ENCODE data around the gene PPP1R8. TPM values are rescaled to one million over a fixed set of nuclear protein-coding genes. Genes with fewer than 3 reads are reported as not detected.
"Not testable (repeated sequence)": the region's sequence is repeated elsewhere in the genome, so short reads cannot be mapped to it uniquely, and the experiment has no call there.

The PPP1R8 gene
- total RNA-seq, 4 donors from 2014 or later: 15.1 to 32.9 (median 28.0) TPM

GRCh38 chr1:27856561-27857343 lies 26.2 kb downstream of the PPP1R8 start:
- no peaks in the 10 kb centered on the region for H3K9me3 ChIP-seq
- peaks cover 0 to 2% (median under 1%) of the 10 kb centered on the region in 4 donors for H3K36me3 ChIP-seq
- peaks cover 0 to 7% (median 2%) of the 10 kb centered on the region in 4 donors for H3K4me1 ChIP-seq
- intact Hi-C loops (cut with DNase I; ENCODE audit: low total_unique reads): loop anchor here (10.0 kb wide), 1 partner anchor 1848 kb away; no protein-coding TSS in a partner anchor
- TF ChIP-seq POLR2A (IDR thresholded peaks at IDR 0.05) (no peak), CTCF (IDR thresholded peaks at IDR 0.05) (no peak), POLR2AphosphoS5 (IDR thresholded peaks at IDR 0.05) (no peak), EP300 (IDR thresholded peaks at IDR 0.05; ENCODE audit: low read depth) (no peak)
- in situ Hi-C loops (cut with MboI; ENCODE audit: low pct_ligation_motif_present in 1 of 4, low pct_unique_long_range_greater_than_20kb in 1 of 4, low sequenced_read_pairs in 3 of 4): loop anchor here in 3 of 4 donors (5.0 to 25.0 kb wide), 3 partner anchors 121 to 356 kb away; no protein-coding TSS in a partner anchor
- no peaks in the 10 kb centered on the region for H3K27me3 ChIP-seq
- DNase-seq: no peak
- no peak overlapping the region for H3K4me3 ChIP-seq
- WGBS, 2 donors (ENCODE audit: low coverage in 1 of 2): 79 to 82% methylated on average over 3 to 12 of the region's 12 CpGs
- H3K27ac ChIP-seq: no peak overlapping the region

- intact Hi-C loops (cut with DNase I; ENCODE audit: low total_unique reads): loop anchor here (10.0 kb wide), 1 partner anchor 1847 kb away; no protein-coding TSS in a partner anchor
- H3K9me3 ChIP-seq, DNase-seq, H3K36me3 ChIP-seq, H3K4me3 ChIP-seq, H3K27me3 ChIP-seq, H3K4me1 ChIP-seq, H3K27ac ChIP-seq: not testable (repeated sequence)
- 69 to 77% methylated on average over 8 to 11 of the region's 11 CpGs for WGBS, 2 donors (ENCODE audit: low coverage in 1 of 2)
- in situ Hi-C loops (cut with MboI; ENCODE audit: low pct_ligation_motif_present in 1 of 4, low pct_unique_long_range_greater_than_20kb in 1 of 4, low sequenced_read_pairs in 3 of 4): loop anchor here in 3 of 4 donors (5.0 to 25.0 kb wide), 3 partner anchors 120 to 355 kb away; no protein-coding TSS in a partner anchor
Observed at GRCh38 chr1:27857552-27857951, 27.0 kb downstream of the PPP1R8 start.

- H3K36me3 ChIP-seq: no peaks in the 10 kb centered on the region
- H3K27me3 ChIP-seq: no peaks in the 10 kb centered on the region
- TF ChIP-seq POLR2AphosphoS5 (IDR thresholded peaks at IDR 0.05) (no peak), POLR2A (IDR thresholded peaks at IDR 0.05) (no peak), CTCF (IDR thresholded peaks at IDR 0.05) (peak; percentile 94 to 97 (median 96))
- in situ Hi-C loops (cut with MboI; ENCODE audit: low pct_ligation_motif_present in 1 of 4, low pct_unique_long_range_greater_than_20kb in 1 of 4, low sequenced_read_pairs in 3 of 4): loop anchor here in 3 of 4 donors (5.0 to 25.0 kb wide), 3 partner anchors 119 to 354 kb away; no protein-coding TSS in a partner anchor
- peak overlapping the region in 2 of 4 donors; percentile 17 to 37 for H3K27ac ChIP-seq
- H3K9me3 ChIP-seq: no peaks in the 10 kb centered on the region
- H3K4me1 ChIP-seq: peaks cover 0 to 7% (median 2%) of the 10 kb centered on the region in 4 donors
- peak overlapping the region in 1 of 4 donors; percentile 19 for H3K4me3 ChIP-seq
- 26 to 78% methylated on average over 5 to 10 of the region's 10 CpGs for WGBS, 2 donors (ENCODE audit: low coverage in 1 of 2)
- intact Hi-C loops (cut with DNase I; ENCODE audit: low total_unique reads): loop anchor here (10.0 kb wide), 1 partner anchor 1846 kb away; no protein-coding TSS in a partner anchor
- peak; percentile 91 for DNase-seq
Observed at GRCh38 chr1:27858072-27858948, 27.7 kb downstream of the PPP1R8 start.

GRCh38 chr1:27858949-27859576 lies 28.5 kb downstream of the PPP1R8 start:
- Histone ChIP-seq H3K4me1 (peaks cover 0 to 7% (median 2%) of the 10 kb centered on the region in 4 donors), H3K9me3 (no peaks in the 10 kb centered on the region), H3K36me3 (no peaks in the 10 kb centered on the region), H3K27me3 (no peaks in the 10 kb centered on the region), H3K4me3 (no peak overlapping the region), H3K27ac (peak overlapping the region in 1 of 4 donors; percentile 37)
- WGBS, 2 donors (ENCODE audit: low coverage in 1 of 2): 86 to 93% methylated on average over 4 to 14 of the region's 14 CpGs
- TF ChIP-seq EP300 (IDR thresholded peaks at IDR 0.05; ENCODE audit: low read depth) (no peak), POLR2AphosphoS5 (IDR thresholded peaks at IDR 0.05) (no peak), CTCF (IDR thresholded peaks at IDR 0.05) (no peak), POLR2A (IDR thresholded peaks at IDR 0.05) (no peak)
- intact Hi-C loops (cut with DNase I; ENCODE audit: low total_unique reads) (loop anchor here (10.0 kb wide), 1 partner anchor 1846 kb away; no protein-coding TSS in a partner anchor), in situ Hi-C loops (cut with MboI; ENCODE audit: low pct_ligation_motif_present in 1 of 4, low pct_unique_long_range_greater_than_20kb in 1 of 4, low sequenced_read_pairs in 3 of 4) (loop anchor here in 3 of 4 donors (5.0 to 25.0 kb wide), 3 partner anchors 118 to 353 kb away; no protein-coding TSS in a partner anchor)
- DNase-seq: no peak
